HG02678 (cell line): ENCODE results near the gene HEXIM1.

ENCODE experiments used
- ATAC-seq: cut with Tn5 transposase; IDR thresholded peaks from one replicate; pipeline ENCODE4 v1.9.1; 2021; ENCODE audit warnings: mild to moderate bottlenecking, moderate library complexity; ENCODE audit not compliant: unreplicated experiment

The HEXIM1 gene

GRCh38 chr17:45148183-45149036 lies at the start of gene HEXIM1:
Gene HEXIM1 (plus strand): TSS chr17:45148475. CDS start chr17:45149191, 716 bp downstream.
- peak; percentile 73 for ATAC-seq

- no peak for ATAC-seq
These were observed 49.2 kb upstream of the HEXIM1 start for GRCh38 chr17:45098869-45099616.

GRCh38 chr17:45101546-45101882 lies 46.8 kb upstream of the HEXIM1 start:
- ATAC-seq: no peak

GRCh38 chr17:45101883-45102811 lies 46.1 kb upstream of the HEXIM1 start:
- ATAC-seq: no peak

- ATAC-seq: no peak
These were observed 45.4 kb upstream of the HEXIM1 start for GRCh38 chr17:45102856-45103255.

GRCh38 chr17:45103269-45103795 lies 44.9 kb upstream of the HEXIM1 start:
- no peak for ATAC-seq

GRCh38 chr17:45104029-45104428 lies 44.2 kb upstream of the HEXIM1 start:
- ATAC-seq: no peak

GRCh38 chr17:45104497-45104896 lies 43.8 kb upstream of the HEXIM1 start:
- no peak for ATAC-seq

- ATAC-seq: no peak
These were observed 43.2 kb upstream of the HEXIM1 start for GRCh38 chr17:45104907-45105624.

- ATAC-seq: no peak
These were observed 42.2 kb upstream of the HEXIM1 start for GRCh38 chr17:45106096-45106495.

GRCh38 chr17:45106582-45106981 lies 41.7 kb upstream of the HEXIM1 start:
- no peak for ATAC-seq

- no peak for ATAC-seq
These were observed 40.8 kb upstream of the HEXIM1 start for GRCh38 chr17:45107293-45108010.

GRCh38 chr17:45108051-45108450 lies 40.2 kb upstream of the HEXIM1 start:
- no peak for ATAC-seq

GRCh38 chr17:45108595-45109521 lies 39.4 kb upstream of the HEXIM1 start:
- ATAC-seq: no peak

- ATAC-seq: no peak
These were observed 37.3 kb upstream of the HEXIM1 start for GRCh38 chr17:45110676-45111611.

GRCh38 chr17:45111850-45112249 lies 36.4 kb upstream of the HEXIM1 start:
- no peak for ATAC-seq
